DMS153 treated with DMSO at 0.1 percent for 48 hours (cell line): ENCODE measurements around the gene AGAP2.

Experiments used
- DNase-seq: peaks from one replicate; lab custom pipeline; 2025; ENCODE audit not compliant: unreplicated experiment; lab: John Stamatoyannopoulos, UW

Gene AGAP2

DNA sequence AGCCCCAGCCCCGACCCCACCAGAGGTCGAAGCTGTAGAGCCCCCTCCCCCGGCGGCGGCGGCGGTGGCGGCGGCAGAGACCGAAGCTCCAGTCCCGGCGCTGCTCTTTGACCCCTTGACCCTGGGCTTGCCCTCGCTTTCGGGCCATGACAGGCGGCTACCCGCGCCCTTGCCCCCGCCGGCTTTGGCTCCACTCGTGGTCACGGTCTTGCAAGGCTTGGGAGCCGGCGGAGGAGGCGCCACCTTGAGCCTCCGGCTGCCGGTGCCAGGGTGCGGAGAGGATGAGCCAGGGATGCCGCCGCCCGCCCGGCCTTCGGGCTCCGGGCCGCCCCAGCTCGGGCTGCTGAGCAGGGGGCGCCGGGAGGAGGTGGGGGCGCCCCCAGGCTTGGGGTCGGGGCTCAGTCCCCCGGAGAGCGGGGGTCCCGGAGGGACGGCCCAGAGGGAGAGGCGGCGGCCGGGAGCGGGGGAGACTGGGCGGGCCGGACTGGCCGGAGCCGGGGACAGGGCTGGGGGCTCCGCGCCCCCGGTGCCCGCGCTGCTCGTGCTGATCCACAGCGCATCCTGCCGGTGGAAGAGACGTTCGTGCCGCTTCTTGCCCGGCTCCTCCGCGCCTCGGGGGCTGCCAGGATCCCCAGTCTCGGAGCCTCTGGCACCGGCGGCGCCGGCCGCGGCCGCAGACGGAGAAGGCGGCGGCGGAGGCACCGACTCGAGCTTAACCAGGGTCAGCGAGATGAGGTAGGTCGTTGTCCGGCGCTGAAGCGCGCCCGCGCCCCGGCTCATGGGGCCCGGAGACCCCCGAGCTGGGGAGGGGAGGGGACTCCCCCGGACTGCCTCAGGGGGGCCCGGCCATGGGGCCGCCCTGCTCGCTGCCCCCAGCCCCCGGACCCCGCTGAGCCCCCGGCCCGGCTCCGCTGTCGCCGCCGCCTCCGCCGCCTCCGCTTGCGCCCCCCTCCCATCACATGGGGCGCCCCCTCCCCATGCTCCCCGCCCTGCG, 778 bp downstream of the AGAP2 start:
- DNase-seq, result no peak

DNA sequence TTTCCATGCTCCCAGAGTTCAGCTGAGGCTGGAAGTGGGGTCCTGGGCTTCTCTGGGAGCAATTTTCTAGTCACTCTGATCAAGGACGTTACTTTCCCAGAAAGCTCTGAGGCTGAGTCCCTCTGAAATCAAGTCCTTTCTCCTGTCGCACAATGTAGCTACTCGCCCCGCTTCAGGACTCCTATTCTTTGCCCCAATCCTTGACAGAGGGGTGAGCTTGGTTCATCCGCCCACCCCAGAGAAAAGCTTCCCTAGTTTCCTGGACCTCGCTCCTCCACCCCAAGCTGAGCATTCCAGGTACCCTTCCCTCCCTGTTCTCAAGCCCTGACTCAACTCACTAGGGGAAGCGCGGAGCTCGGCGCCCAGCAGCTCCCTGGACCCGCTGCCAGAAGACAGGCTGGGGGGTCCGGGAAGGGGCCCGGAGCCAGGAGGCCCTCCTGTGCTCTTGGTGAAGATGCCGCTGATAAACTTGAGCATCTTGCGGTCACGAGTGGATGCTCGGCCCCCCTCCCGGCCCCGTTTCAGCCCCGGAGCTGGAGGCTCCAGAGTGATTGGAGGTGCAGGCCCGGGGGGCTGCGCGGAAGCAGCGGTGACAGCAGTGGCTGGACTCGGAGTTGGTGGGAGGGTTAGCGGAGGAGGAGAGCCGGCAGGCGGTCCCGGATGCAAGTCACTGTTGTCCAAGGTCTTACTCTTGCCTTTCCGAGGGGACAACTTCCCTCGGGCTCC, 1.6 kb downstream of the AGAP2 start:
- DNase-seq, result no peak

DNA sequence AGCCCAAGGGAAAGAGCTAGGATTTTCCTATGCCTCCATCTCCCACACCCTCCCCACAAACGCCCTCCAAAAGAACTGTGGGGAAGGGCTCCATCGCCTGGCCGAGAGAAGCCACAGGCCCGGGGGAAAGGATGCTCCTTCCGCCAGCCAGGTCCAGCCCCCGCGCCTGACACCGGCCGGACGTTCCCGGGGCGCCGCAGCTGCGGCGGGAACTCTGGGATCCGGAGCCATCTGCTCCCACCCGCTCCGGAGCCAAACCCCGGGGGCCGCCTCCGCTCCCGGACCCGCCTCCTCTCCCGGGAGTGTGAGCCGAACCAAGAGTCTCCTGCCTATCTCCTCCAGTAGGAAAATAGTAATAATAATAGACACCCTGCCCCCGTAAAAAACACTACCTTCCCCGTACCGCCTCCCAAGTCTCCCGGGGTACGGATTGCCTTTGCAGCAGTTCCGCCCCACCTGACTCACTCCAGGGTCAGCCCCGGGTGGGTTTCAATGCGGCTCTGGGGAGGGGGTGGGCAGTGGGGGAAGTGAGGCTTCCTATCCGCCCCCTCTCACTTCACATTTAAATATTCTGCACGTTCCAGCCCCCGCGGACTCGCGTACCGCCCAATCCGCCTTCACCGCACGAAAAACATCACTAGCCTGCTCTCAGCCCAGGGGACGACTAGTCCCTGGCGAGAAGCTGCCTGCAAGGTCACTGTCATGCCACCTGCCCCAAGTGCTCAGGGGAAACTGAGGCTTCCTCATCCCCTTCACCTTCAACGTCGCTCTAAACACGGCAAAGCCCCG, 2.4 kb downstream of the AGAP2 start:
- no peak for DNase-seq

DNA sequence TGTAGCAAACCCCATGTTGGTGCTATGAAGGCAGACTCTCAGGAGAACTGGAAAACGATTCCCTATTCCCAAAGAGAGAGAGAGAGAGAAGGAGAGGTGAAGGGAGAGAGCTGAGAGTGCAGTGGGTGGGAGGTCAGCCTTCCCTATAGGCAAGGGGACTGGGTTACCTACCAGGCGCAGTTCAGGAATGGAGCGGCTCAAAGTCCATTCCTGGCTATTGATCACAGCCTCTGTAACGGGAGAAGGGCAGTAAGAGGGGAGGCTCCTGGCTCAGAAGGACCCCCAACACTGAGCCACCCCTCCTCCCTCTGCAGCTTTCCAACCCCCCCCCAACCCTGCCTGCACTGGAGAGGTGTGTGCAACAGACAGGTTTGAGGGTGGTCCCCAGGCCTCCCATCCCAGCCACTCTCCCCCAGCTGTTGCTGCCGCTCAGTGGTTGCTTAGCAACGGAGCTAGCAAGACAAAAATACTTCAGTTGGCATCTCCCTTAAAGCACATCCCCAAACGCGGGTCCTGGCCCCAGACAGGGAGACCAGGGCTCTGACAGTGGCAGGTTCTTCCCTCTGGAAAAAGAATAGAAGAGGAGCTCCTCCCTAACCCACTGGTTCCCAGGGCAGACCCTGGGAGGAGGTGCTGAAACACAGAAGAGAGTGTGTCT, 3.2 kb downstream of the AGAP2 start:
- DNase-seq, result no peak

DNA sequence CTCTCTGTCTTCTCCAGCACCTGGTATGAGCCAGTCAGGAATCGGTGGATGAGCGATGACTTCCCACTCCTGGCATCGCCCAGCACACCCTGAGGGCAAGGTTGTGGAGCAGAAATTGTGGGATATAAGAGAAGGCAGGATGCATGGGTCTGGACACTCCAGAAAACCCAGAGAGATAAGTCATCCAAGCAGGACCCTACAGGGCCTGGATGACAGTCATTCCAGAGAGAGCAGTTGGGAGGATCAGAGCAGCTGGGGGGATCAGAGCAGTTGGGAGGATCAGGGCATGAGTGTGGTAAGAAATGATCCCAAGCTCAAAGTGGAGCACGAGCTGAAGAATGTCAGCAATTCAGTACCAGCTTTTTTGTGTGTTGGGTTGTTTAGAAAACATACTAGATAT, 4.0 kb downstream of the AGAP2 start:
- no peak for DNase-seq

DNA sequence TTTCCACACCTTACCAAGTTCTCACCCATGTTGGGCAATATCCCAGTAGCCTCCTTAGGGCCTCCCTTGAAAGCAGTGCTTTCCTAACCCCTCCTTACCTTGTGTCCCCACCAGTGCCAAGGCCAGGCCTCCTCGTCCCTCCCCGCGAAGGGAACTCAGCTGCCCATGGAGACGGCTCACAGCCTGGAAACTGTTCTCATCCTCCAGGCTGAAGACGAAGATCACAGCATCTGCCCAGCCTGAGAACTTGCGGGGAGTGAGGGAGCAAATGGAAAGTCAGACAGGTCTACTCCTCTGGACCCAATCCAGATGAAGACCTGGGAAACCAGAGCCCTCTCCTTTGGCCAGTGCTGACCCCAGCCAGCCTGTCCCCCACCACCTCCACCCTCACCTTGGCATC, 4.6 kb downstream of the AGAP2 start:
- DNase-seq, result no peak

DNA sequence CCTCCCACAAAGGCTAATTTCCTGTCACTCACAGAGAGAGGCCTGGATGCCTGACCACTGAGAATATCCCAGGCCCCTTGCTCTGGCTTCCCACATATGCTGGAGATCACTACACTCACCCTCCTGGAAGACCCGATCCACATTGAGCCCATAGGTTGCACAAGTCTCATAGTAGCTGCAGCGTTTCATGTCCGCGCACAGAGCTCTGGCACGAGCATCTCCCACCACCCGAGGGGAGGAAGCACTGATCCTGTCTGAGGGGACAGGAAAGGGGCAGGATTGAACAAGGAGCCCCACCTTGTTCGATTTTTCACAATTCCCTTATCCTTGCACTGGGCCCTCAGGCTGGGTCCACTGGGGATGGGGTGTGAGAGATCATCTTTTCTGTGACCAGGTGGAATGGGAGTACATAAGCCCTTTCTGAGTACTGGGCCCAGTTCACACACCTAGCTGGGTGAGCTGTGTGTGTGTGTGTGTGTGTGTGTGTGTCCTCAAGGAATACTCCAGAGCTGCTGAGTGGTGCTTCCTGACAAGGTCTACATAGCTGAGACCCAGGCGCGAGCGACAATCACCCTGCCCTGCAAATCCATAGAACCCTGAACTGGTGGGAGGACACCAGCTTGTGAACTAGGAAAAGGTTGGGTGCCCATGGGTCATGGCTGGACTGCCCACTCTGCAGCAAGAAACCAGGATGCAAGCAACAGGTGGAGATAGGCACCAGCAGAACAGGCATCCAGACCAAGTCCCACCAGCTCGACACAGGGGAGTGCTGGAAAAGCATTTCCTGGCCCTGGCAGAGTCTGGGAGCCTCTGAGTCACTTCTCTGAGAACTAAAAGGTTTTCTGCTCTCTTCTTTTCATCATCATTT, 5.6 kb downstream of the AGAP2 start:
- no peak for DNase-seq

DNA sequence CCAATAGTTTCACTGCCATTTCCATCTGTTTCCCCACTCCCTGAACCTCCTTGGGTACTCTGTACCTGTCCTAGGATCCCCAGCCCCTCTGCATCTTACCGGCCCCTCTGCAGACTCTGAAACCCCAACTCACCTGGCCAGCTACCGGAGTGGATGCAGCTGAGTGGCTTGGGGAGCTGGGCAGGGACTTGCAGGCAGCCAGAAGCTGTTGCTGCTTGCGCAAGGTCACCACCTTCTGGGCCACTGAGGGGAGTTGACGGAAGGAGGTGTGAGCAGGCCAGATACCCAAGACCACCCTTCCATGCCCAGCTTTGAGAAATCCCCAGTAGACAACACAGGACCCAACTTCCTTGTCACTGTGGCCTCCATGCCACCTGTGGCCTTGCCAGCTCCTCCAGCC, 6.3 kb downstream of the AGAP2 start:
- no peak for DNase-seq

DNA sequence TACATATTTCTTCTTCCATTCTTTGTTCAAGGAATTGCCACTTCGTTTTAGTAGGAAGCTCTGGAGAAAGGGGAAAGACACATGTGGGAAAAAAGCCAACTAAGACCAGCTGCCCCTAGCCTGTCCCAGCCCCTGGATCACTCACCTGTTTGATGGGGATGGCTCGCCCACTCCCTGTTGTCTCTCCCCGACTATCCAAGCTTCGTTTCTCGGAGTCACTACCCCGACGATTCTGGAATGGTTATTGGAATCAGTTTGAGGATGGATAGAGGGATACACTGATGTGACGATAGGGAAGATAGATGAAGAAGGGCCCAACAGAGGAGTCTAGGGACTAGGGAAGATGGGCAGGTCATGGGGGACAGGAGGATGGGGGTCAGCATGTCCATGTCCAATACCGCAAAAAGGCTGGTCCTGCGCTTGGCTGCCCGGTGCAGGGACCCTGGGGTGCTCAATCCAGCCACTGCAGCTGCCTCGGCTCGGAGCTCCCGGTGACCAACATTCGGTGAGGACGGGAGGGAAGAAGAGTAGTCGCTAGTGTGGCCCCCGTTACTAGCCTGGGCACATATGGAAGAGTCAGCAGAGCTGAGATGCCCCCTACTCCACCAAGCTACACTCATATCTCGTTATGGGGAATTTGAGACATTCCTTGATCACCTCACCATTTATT, 7.0 kb downstream of the AGAP2 start:
- DNase-seq, result no peak

DNA sequence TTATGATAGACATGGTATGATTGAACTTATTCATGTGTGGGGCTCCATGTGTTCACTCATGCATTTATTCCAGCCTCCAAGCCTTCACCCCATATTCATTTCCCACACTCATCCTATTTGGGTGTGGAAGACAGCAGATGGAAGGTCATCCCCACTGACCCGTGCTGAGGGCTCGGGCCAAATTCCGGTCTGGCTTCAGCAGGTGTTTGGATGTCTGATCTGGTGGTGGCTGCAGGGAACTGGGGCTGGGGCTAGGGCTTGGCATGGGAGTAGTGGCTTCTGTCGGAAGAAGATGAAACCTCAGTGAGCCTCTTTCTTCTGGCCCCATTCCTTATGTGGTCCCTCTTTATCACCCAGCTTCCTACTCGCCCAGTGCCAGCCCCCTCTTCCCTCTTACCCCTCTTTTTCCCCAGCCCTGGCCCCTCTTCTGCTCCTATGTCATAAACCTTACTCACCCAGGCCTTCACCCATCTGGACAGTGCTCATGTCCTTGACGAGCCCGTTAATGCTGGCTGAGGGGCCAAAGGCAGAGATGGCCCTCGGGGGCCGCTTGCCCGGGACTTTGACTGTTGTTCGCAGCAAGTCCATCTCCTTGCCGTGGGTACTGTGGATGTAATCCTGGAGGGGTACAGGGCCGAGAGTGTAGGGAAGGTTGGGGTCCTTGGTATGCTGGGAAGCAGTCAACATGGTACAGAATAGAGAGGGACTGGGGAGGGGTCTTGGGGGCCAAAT, 8.0 kb downstream of the AGAP2 start:
- no peak for DNase-seq

DNA sequence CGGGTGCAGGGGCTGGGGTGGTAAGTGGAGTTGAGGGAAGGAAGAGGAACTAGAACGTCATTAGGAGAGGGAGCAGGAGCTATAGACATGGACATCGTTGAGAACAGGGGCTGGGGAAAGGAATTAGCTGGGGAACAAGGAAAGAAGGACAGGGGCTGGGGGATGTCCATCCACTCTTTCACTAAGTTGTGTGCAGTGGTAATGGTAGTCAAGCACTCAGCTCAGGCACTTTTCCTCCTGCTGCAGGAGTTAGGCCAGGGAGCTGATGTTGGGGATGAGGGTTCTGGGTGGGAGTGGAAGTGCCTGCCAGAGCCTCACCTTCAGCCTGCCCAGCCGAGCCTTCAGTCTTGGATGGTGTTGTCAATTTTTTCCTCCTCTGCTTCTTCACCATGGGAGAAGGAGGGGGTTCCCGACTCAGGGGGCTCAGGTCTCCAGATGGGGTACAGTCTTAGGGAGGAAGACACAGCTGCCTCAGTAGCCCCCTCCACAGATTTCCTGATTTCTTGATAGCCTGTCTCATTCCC, 9.2 kb downstream of the AGAP2 start:
- DNase-seq, result no peak

DNA sequence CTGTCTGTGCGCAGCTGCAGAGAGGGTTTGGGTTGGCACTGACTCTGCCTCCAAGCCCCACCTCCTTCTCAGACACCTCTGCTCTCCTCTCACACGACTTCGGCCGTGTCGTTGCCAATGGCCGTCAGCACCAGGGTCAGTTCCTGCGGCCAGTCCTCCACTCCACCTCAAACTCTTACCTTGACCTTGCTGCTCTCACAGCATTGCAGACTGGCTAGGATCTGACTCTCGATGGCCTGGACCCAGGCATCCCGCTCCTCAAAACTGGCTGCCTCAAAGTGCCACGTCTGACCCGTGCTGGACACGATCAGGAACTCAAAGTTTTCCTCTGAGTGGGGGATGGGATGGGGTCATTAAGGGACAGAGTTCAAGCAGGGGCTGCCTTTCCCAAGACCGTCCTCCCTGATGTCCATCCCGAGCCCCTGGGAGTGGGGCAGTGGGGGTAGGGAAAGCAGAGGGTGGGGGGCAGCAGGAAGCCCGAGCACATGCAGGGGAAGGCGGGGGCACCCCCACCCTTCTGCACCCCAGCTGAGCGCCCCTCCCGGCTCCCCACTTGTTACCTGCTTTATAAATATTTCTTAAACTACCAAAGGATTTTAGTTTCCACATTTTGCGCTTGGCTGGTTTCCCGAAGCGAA, 10.7 kb downstream of the AGAP2 start:
- no peak for DNase-seq

DNA sequence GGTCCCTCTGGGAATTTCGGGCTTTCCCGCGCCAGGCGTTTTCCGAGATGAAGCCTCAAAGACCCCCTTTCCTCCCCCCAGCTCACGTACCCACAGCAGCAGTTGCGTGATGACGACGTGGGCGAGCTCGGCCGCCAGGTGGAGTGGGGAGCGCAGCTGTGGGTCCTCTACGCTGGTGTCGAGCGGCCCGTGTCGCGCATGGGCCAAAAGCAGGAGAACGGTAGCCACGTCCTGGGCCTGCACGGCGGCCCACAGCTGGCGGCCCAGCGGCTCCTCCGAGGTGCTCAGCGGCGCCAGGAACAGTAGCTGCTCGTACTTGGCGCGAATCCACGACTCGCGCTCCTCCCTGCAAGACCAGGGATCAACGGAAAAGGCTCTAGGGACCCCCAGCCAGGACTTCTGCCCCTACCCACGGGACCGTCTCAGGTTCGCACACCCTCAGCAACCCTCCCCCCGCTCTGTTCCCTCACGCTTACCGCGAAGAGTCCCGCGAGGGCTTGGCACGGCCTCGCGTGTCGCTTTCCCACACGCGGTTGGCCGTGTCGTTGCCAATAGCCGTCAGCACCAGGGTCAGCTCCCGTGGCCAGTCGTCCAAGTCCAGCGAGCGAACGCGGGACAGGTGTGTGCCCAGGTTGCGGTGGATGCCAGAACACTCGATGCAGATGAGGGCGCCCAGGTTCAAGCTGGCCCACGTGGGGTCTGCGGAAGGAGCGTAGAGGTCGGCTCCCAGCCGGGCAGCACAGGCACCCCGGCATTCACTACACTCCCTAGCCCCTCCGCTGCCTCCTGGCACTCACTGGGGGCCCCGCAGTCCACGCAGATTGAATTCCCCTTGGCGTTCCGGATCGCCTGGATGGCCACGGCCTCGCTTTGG, 11.4 kb downstream of the AGAP2 start:
- no peak for DNase-seq

DNA sequence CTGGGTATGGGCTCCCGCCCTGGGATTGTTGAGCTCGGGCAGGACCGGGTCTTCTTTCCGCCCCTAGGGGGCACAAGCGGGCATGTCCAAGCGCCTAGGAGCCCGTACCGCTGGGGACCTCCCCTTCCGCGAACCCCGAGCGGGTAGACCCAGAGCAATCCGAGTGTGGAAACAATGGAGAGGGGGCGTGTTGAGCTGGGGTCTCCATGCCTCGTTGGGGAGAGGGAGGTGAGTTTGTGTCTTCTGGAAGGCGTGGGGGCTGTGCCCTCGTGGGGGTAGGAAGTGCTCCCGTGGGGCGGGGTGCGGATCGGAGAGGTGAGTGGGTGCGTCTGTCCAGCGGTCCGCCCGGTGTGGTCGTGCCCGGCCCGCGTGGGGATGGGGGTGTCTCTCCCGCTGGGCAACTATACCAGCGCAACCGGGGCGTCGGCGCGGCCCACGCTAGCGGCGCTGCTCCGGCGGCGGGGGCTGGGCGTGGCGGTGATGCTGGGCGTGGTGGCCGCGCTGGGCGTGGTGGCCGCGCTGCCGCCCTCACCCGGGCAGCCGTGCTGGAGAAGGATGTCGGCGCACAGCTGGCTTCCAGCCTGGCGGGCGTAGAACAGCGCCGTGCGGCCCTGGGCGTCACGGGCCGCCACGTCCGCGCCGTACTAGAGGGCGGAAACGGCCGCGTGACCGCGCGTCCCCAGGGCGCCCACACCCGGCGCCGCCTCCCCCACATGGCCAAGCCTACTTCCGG, 12.2 kb downstream of the AGAP2 start:
- DNase-seq, result peak; percentile 84

DNA sequence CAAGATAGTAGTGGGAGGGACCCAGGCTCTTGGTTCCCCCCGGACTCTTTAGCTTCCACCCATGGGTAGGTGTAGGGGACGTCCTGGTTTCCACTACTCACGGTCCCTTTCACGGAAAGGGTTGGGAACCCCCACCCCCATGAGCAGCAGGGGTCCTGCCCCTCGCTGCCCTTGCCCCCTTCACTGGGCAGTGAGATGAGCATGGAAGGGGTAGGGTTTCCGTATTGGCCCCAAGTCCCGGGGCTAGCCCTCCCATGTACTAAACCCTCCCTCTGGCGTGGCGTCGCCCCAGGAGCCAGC, 12.7 kb downstream of the AGAP2 start:
- no peak for DNase-seq

DNA sequence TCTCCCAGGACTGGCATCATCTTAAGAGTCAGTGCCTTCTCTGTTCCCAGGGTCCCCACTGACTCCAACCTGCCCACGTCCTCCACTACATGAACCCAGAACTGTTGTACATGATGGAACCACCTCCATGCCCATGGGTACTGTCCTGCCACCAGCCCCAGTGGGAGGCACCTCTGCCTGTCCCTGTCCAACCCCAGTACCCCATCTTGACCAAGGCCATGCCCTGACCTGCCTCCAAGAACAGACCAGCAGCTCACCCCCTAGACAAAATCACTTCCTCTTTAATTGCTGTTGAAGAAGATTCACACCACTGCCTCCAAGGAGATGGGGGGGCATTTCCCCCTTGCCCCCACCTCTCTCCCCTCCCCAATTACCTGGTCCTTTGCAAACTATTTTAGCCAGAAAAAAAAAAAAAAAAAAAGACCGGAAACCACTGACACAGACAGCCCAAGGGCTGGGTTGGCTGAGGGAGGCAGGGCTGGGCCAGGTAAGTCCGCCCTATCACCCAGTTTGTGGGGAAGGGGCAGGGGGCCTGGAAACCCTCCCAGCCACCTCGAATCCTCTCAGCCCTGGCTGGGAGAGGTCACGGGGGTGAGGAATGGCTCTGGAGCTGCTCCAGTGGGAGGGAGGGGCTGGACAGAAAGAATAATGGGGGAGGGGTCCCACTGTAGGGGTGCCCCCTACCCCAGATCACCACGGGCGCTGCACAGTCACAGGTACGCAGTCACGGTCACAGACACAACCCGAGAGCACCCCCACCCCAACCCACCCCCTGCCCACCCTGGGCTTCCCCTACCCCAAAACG, 13.4 kb downstream of the AGAP2 start:
- no peak for DNase-seq
